ENCODE results near the gene ALDH4A1.
"Not testable (repeated sequence)": the region's sequence is repeated elsewhere in the genome, so short reads cannot be mapped to it uniquely, and the experiment has no call there.

- TF ChIP-seq EZH2 (IDR thresholded peaks at IDR 0.05; ENCODE audit: low read length, unreplicated experiment); CTCF (conservative IDR thresholded peaks at IDR 0.05; ENCODE audit: low read depth, low read length): not testable (repeated sequence)
These were observed 31.8 kb downstream of the ALDH4A1 start for GRCh38 chr1:18870595-18870865.
